HG03520 (cell line): ENCODE measurements around the gene SGSM2.
A peak's percentile ranks its signal among the peaks of the same experiment; 100 is the strongest.

Experiments
- ATAC-seq: cut with Tn5 transposase; IDR thresholded peaks from one replicate; pipeline ENCODE4 v1.9.1; 2021; ENCODE audit warnings: mild to moderate bottlenecking, moderate library complexity; ENCODE audit not compliant: unreplicated experiment

The SGSM2 gene

GRCh38 chr17:2384439-2385127, 47.3 kb downstream of the SGSM2 start:
- ATAC-seq, result no peak

DNA sequence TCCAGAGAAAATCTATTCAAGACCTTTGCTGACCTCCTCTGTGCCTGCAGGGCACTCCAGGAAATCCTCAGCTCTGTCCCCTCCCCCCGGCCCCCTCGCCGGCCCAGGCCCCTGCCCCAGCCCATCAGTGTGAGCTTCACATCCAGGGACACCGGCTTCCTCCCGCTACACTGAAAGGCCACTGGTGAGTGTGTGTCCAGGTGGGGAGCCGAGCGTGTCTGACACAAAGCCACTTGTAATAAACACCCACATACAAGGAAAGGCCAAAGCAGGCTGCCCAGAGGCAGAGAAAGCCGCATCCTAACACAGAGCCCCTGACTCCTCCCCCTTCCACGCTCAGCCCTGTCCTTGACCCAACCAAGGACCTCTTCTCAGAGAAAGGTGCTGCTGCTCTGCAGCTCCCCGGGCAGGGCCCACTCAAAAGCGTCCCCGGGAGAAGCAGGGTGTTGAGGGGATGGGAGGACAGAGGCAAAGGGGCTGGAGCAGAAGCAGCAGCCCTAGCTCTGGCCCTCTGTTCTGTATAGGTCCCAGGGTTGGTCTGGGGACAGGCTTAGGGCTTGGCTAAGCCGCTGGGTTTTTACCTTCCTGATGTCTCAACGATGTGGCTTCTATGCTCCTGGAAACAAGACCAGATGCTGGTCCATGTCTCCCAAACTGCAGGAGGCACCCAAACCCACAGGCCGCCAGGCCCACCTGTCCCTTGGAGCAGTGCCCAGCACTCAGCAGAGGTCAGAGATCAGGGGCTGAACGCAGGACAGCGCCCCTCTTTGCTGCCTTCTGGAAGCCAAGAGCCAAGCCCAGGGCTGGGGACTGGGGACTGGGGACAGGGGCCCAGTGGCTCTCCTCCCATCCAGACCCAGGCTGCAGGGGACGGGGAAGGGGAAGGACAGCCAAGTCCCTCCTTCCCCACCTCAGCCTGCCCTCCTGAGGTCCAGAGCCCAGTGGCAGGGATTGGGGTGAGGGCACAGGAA, 48.2 kb downstream of the SGSM2 start:
- no peak for ATAC-seq

DNA sequence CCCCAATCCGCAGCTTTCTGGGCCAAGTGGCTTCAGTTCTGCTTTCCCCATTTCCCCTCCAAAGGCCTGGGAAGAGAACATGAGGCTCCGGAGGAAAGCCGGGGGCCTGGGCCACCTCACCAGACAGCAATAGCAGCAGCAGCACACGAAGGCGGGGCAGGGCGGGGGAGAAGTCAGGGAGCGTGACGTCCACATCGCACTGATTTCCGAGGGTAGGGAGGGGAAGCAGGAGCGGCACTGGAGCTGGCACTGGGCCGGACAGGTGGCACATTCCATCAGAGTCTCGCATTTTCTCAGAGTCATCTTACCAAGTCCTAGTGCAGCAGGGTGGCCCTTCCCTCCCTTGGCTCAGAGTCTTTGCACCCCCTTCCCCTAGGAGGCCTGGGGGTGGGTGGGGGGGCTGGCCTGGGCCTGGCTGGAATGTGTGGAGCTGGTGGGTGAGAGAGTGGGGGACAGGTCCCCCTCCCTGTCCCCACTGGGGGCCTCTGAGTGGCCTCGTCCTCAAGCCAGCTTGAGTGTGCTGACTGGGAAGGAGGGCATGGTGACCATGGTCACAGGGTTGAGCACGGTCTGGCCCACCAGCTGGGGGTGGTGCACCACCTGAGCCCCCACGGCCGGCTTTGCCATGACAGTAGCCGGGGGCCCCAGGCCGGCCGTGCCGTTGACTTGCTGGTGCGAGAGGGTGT, 49.2 kb downstream of the SGSM2 start:
- ATAC-seq, result no peak

- ATAC-seq, result no peak
These were observed 50.1 kb downstream of the SGSM2 start for GRCh38 chr17:2387086-2388019.

DNA sequence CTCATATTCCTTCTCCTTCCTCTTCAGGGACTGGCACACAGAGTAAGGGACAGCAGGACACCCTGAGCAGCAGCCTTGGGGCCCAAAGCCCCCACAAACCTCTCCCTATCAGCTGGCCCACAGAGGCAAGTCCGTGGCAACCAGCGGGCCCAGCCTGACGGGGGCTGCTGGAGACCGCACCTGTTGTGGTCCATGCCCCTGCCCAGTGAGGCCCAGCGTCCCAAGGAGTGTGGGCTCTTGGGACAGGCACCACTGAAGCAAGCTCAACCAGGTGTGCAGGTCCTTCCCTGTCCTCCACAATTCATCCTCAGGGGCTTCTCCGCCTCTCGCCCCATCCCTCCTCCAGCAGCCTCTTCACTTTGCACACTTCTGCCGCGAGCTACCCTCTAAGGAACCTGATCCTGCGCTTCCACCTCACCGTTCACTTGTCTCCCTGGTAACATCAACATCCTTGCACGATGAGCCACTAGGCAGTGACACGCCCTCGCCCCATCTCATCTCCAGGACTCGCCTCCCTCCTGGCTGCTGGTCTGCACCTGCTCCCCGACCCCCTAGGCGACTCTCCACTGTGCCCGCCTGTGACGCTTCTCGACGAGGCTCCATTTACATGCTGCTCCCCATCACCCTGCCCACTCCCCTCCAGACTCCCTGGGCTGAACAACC, 50.9 kb downstream of the SGSM2 start:
- no peak for ATAC-seq

DNA sequence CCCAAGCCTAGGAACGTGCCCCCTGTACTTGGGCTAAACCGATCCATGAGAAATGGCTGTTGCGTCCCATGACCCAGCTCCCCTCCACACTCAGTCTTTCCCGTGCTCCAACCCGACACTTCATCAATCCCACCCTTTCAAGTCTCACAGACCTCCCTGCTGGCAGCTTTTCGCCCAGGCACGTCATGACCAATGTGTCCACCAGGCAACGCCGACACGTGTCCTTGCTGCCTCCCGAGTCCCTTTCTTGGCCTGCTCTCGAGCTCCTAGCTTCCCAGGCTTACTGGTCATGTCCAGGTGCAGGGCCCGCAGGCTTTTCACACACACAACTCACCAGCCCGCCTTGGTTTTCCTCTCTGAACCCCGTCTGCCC, 51.4 kb downstream of the SGSM2 start:
- ATAC-seq, result no peak

DNA sequence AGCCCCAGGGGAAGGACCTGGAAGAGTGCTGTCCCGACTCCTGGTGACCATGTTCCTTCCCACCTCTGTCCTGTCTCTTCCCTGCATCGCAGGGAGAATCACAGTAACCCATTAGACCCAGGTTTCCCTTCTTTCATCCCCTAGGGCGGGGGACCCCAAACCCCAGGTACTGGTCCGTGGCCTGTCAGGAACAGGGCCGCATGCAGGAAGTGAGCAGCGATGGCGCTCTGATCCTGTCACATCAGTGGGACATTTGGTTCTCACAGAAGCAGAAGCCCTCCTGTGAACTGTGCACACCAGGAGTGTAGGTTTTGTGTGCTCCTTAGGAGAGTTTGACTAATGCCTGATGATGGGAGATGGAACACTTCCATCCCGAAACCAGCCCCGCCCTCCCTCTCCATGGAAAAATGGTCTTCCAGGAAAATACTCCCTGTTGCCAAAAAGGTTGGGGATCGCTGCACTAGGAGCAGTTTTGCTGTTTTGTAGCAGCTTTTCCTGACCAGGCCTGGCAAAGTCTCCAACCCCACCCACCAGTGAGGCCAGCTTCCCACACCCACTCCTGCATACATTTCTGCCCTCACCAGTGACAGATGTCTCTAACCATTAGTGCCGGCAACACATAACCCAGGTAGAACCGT, 53.0 kb downstream of the SGSM2 start:
- ATAC-seq, result no peak

- no peak for ATAC-seq
These were observed 54.4 kb downstream of the SGSM2 start for GRCh38 chr17:2391597-2392251.

DNA sequence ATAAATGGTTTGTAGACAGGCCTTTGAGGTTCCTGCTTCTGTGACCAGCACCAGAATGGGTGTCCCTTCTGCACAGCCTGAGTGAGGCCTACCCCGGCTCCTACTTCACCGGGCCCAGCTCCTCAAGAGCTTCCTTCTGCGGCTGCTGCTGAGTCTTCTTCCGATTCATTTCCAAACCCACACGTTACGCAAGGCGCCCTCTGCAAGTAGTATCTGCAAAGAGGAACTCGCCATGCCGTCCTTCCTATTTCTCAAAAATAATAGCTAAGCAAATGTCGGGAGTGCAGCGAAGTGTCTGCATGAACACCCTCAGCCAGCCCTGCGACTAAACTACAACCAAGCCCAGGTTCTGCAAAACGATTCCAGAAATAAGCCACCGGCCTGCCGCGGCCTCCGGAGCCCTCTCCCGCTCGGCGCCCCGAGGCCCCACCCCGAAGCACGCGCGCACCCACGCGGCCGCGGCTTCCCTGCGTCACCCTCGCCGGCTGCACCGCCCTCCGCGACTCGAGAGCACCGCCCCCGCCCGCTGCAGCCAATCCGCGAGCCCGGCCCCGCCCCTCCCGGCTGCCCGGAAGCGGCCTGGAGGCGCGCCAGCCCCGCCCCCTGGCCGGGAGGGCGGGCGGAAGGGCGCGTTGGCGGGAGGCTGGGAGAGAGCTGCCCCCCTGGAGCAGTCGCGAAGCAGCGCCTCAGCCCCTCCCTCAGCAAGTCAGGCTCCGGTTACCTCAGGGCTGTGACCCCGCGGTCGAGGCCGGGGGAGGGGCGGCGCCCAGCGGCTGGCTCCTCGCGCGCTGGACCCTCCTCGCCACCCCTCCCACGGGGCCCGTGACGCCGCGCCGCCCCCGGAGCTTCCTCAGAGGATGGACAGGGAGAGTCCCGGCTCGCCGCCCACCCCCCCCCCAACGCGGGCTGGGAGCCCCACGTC, 55.2 kb downstream of the SGSM2 start:
- ATAC-seq, result peak; percentile 46

DNA sequence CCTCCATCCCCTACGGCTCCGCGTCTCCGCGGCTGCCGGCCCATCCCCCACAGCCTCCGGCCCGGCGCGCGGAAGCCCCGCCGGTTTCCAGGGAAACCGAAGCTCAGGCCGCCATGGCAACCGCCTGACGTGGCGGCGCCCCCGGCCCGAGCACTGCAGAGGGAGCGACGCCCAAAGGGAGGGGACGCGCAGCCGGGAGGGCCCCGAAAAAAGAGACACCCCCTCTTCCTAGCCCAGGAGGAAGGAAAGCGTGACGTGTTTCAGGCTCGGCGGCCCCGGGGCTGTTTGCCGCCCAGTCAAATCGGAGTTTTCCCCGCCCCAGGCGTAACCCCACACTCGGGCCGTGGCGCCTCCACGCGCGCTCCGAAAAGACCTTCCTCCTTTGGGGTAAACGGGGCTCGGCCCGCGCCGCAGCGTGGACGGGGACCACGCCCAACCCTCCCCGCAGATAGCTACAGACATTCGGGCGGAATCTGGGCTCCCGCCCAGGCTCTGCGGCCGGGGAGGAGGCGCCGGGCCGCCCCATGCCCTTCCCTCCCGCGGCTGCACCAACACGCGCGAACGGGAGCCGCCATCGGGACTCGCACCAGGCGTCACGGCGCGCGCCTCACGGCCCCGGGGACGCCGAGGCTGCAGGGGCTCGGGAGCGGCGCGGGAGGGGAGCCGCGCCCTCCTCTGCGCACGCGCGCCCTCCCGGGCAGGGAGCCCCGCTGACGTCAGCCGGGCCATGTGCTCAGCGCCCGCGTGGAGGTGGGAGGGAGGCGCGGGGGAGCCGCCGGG, 56.1 kb downstream of the SGSM2 start:
- ATAC-seq, result peak; percentile 32

- ATAC-seq, result no peak
These were observed 56.9 kb downstream of the SGSM2 start for GRCh38 chr17:2393954-2394749.

DNA sequence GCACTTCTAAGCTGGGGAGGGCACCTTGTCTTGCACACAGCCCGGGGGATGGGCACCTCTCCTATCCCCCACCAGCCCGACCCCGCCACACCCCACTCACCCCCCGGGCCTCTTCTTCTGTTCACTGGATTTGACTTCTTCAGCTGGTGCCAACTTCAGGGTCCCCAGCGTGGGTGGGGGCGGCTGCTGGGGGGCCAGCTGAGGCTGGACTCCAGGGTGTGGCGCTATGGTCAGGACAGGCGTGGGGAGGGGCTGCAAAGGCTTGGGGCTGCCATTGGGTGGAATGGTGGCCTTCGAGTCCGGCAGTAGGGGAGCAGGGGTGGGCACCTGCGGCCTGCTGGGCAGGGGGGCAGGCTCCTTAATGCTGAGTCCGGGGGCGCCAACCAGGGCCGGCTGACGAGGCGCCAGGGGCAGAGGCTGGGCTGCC, 57.5 kb downstream of the SGSM2 start:
- ATAC-seq, result no peak

GRCh38 chr17:2395258-2396181, 58.2 kb downstream of the SGSM2 start:
- no peak for ATAC-seq

DNA sequence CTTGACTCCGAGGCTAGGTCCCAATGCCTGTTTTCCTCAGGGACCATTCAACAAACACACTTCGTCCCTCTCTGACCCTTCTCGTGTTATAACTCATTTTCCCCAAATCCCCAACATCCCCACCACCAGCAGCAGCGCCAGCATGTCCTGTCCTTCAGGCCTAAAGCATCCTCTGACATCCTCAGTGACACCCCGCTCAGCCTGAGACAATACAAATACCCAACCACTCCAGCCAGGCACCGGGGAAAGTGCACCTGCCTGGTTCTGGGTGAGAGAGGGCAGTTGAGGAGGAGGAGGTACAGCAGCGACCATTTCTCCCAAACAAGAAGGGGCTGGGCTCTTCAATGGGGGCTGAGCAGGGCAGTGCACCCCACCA, 58.9 kb downstream of the SGSM2 start:
- ATAC-seq, result no peak

DNA sequence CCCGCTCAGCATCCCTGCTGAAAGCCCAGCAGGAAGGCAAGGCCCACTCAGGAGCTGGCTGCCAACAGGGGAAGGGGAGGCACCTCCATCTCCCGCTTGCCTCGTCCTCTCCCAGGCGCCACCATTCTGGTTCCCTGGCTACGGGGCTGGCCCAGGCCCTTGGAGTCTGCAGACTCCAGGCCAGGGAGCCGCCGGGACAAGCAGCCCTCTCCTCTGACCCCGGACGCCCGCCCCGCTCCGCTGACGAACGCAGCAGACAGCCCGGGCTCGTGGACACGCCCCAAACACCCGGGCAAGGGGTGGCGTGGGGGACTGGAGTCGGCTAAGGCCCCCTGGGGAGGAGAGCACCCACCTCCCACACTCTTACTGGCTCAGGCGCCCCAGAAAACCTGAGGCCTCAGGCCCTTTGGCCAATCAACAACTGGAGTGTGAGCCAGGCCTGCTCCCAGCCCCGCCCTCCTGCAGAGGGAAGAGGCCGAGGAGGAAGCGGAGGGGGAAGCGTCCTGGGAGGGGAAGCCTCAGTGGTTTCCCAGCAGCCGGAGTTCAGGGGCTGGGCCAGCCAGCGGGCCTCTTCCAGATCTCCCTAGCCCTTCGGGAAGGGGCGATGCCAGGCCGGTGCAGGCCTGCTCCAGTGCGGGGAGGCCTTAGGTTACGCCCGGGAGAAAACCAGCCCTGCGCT, 59.4 kb downstream of the SGSM2 start:
- no peak for ATAC-seq
